GM12865 (cell line): Measurements from ENCODE around the gene MIB1.

ENCODE experiments used
- DNase-seq: peaks from one replicate; pipeline ENCODE4 v3.0.0; 2010; ENCODE audit warnings: low read depth
- H3K4me3 ChIP-seq: 2 replicates; pipeline ENCODE4 v1.5.1; 2011; ENCODE audit warnings: mild to moderate bottlenecking, low read depth, low read length, control low read depth
- TF ChIP-seq, protein P1 (sequence below): IDR thresholded peaks from 2 replicates; pipeline ENCODE4 v1.5.1; 2011; ENCODE audit warnings: low read length, control low read depth, low read depth, inconsistent platforms; ENCODE audit not compliant: insufficient read depth; ENCODE audit errors: missing control alignments

Gene MIB1

GRCh38 chr18:21826641-21827302 lies 86.2 kb downstream of the MIB1 start:
- TF ChIP-seq, protein P1, sequence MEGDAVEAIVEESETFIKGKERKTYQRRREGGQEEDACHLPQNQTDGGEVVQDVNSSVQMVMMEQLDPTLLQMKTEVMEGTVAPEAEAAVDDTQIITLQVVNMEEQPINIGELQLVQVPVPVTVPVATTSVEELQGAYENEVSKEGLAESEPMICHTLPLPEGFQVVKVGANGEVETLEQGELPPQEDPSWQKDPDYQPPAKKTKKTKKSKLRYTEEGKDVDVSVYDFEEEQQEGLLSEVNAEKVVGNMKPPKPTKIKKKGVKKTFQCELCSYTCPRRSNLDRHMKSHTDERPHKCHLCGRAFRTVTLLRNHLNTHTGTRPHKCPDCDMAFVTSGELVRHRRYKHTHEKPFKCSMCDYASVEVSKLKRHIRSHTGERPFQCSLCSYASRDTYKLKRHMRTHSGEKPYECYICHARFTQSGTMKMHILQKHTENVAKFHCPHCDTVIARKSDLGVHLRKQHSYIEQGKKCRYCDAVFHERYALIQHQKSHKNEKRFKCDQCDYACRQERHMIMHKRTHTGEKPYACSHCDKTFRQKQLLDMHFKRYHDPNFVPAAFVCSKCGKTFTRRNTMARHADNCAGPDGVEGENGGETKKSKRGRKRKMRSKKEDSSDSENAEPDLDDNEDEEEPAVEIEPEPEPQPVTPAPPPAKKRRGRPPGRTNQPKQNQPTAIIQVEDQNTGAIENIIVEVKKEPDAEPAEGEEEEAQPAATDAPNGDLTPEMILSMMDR, result no peak
- peak; percentile 4 for DNase-seq
- no peak overlapping the region for H3K4me3 ChIP-seq

GRCh38 chr18:21830532-21830931 lies 89.9 kb downstream of the MIB1 start:
- TF ChIP-seq, protein P1, result no peak
- no peak for DNase-seq
- no peak overlapping the region for H3K4me3 ChIP-seq

DNA sequence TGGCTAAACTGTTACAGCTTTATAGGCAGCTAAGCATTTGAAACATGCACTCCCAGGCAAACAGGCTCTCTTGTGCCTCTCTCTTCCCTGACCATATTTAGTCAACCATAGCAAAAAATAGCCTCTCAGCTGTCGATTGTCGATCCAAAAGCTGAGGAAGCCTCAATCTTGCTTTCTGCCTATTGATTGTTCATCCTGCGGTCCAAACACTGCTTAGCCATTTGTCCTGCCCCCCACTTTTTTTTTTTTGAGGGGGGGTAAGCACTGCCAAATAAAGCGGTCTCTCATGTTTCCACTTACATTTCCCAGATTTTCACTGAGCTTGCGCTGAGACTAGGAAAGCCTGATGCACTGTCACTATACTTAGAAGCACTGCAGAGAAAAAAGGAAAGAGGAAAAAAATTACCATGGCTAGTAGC lies 90.8 kb downstream of the MIB1 start:
- no peak overlapping the region for H3K4me3 ChIP-seq
- TF ChIP-seq, protein P1, result no peak
- DNase-seq, result no peak

DNA sequence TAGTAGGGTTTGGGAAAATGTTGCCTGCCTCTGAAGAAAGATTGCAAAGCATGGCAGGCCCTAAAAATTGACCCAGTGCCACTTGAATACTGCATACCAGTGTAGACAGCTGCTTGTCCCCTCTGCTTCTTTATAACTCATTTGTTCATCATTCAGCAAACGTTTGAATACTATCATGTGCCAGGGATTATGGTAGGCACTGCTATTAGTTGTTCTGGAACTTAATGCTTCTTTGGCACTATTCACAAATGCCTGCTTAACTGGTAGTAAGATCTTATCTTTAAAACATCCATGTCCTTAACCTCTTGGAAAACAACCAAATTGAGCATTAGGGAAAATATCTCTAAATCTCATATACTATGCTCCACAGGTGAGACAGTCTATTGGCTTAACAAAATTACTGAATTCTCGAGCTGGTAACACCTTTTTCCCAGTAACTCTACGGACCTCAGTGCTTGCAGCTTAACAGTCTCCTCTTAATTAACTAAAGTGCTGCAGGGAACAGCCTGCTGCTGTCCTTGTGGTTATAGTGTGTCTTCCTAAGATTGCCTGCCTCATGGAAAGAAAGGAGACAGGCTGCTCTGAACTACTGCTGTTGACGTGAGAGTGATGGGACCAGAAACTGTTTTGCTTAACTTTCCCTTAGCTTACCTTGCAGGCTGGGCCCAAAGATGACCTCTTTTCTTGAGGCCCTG lies 93.2 kb downstream of the MIB1 start:
- DNase-seq, result no peak
- TF ChIP-seq, protein P1, result no peak

GRCh38 chr18:21834299-21834660 lies 93.7 kb downstream of the MIB1 start:
- no peak for DNase-seq
- no peak overlapping the region for H3K4me3 ChIP-seq
- TF ChIP-seq, protein P1, result no peak

More for the DNA sequence above, 93.2 kb downstream of the MIB1 start:
- no peak overlapping the region for H3K4me3 ChIP-seq

GRCh38 chr18:21841570-21841969 lies 101.0 kb downstream of the MIB1 start:
- no peak for DNase-seq
- TF ChIP-seq, protein P1, result no peak
- no peak overlapping the region for H3K4me3 ChIP-seq
